Breast epithelium (tissue), 4 donors: Measurements from ENCODE around the gene RAD51C. TPM values are rescaled to one million over a fixed set of nuclear protein-coding genes. Genes with fewer than 3 reads are reported as not detected.
"Not testable (repeated sequence)": the region's sequence is repeated elsewhere in the genome, so short reads cannot be mapped to it uniquely, and the experiment has no call there.

Source experiments
- DNase-seq, 2 donors: peaks; one replicate each; pipeline ENCODE4 v3.0.0-alpha.2; 2019; ENCODE audit warnings: low spot score in 2 of 2
- H3K27ac ChIP-seq, 2 donors: fragments of 200-600 bp; sonication (generic) in 1 of 2; one replicate each; pipeline ENCODE4 v1.5.1; 2016 to 2019; ENCODE audit warnings: mild to moderate bottlenecking in 1 of 2
- H3K27me3 ChIP-seq, 2 donors: fragments of 200-600 bp; sonication (generic) in 1 of 2; one replicate each; pipeline versions ENCODE4 v1.5.1 to v1.6.0; 2017 to 2019; ENCODE audit warnings: control low read depth in 1 of 2, mild to moderate bottlenecking in 1 of 2
- H3K36me3 ChIP-seq: fragments of 200-600 bp; one replicate; pipeline ENCODE4 v1.5.1; 2019
- H3K4me1 ChIP-seq, 2 donors: fragments of 200-600 bp; sonication (generic); one replicate each; pipeline ENCODE4 v1.5.1; 2016 to 2019; ENCODE audit warnings: control low read depth in 1 of 2
- H3K4me3 ChIP-seq, 3 donors: fragments of 200-600 bp; sonication (generic); 1 replicate in 2 of 3; 2 replicates in 1 of 3; pipeline ENCODE4 v1.5.1; 2016 to 2019; ENCODE audit warnings: mild to moderate bottlenecking in 3 of 3, moderate library complexity in 2 of 3
- H3K9me3 ChIP-seq, 2 donors: fragments of 200-600 bp; sonication (generic) in 1 of 2; one replicate each; pipeline ENCODE4 v1.5.1; 2016 to 2019; ENCODE audit warnings: control low read depth in 1 of 2
- CTCF ChIP-seq, 3 donors: fragments of 450-650 bp; IDR thresholded peaks; one replicate each; pipeline ENCODE4 v1.5.1; 2016 to 2017; ENCODE audit warnings: antibody characterized with exemption in 3 of 3, mild to moderate bottlenecking in 3 of 3, moderate library complexity in 3 of 3
- POLR2A ChIP-seq: fragments of 450-650 bp; IDR thresholded peaks from one replicate; pipeline ENCODE4 v1.6.1; 2016; ENCODE audit warnings: antibody characterized with exemption, mild to moderate bottlenecking, moderate library complexity
- POLR2AphosphoS5 ChIP-seq, 3 donors: sonication (generic); formaldehyde crosslinking; IDR thresholded peaks; one replicate each; pipeline ENCODE4 v1.6.1; 2017; ENCODE audit warnings: antibody characterized with exemption in 3 of 3
- intact Hi-C: fragments of 100-400 bp; cut with DNase I; formaldehyde crosslinking; loops from one replicate; pipeline ENCODE4 v1.15.1; 2023; ENCODE audit warnings: low total_unique reads
- total RNA-seq, 3 donors: library from RNA; depleted of rRNA; stranded (reverse); fragments of >200 nt; gene quantifications; one replicate each; pipeline ENCODE4 v1.1.0, GENCODE V29; 2016

Gene RAD51C
- total RNA-seq, 3 donors from 2014 or later = 26.2 to 27.7 (median 27.5) TPM

DNA sequence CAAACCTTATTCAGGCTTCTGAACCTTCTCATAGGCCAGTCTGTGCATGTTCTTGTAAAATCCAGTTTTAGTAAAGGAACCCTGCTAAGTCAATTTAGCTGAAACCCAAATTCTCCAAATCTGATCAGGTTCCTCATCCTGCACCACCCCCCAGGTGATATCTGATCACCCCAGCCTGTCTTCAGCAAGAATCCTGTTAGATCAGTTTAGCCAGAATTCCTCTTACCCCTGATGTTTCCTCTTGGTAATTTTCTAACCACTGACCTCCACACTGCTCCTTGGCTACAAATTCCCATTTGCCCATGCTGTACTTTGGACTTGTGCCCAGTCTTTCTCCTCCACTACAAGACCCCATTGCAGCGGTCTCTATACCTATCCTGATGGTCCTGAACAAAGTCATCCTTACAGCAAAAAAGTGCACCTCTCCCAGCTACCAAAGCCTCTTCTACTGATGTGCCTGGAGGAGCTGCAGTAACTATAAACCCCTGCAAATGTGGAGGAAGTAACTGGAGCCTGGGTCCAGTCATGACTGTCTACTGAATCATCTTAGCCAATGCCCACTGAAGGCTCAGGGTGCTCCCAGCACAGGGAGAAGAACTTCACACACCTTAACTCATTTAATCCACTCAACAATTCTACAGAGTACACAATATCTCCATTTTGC, 24.3 kb upstream of the RAD51C start:
- Histone ChIP-seq H3K27ac (no peak overlapping the region), H3K4me3 (no peak overlapping the region), H3K27me3 (no peaks in the 10 kb centered on the region), H3K36me3 (no peaks in the 10 kb centered on the region), H3K9me3 (no peaks in the 10 kb centered on the region), H3K4me1 (no peaks in the 10 kb centered on the region)
- TF ChIP-seq CTCF (IDR thresholded peaks at IDR 0.05) (peak in 1 of 3 donors; percentile 4), POLR2A (no peak)
- intact Hi-C loops = no loop called here
- no peak for DNase-seq

DNA sequence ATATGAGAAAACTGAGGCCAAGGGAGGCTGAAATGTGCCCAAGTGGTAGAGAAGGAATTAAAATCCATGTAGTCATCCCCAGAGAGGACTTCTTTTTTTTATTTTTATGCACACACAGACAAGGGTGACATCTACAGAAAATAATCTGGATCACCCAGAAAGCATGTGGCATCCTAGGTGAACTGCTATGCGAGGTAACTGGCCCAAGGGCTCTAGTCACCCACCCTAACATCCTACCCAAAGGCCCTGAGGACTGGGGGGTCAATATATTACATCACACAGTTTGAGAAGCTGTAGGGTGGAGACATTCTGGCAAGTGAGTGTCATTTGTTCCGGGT, 23.8 kb upstream of the RAD51C start:
- Histone ChIP-seq H3K4me1 (no peaks in the 10 kb centered on the region), H3K9me3 (no peaks in the 10 kb centered on the region), H3K4me3 (no peak overlapping the region), H3K27me3 (no peaks in the 10 kb centered on the region), H3K27ac (no peak overlapping the region), H3K36me3 (no peaks in the 10 kb centered on the region)
- no peak for DNase-seq
- TF ChIP-seq POLR2AphosphoS5 (IDR thresholded peaks at IDR 0.05) = no peak
- no peak for TF ChIP-seq CTCF (IDR thresholded peaks at IDR 0.05)
- TF ChIP-seq POLR2A = no peak
- intact Hi-C loops = no loop called here

- no peak for DNase-seq
- no peak overlapping the region for H3K27ac ChIP-seq
- no peaks in the 10 kb centered on the region for H3K9me3 ChIP-seq
- H3K4me3 ChIP-seq = no peak overlapping the region
- H3K4me1 ChIP-seq = no peaks in the 10 kb centered on the region
- intact Hi-C loops = no loop called here
- TF ChIP-seq POLR2A (no peak), CTCF (IDR thresholded peaks at IDR 0.05) (no peak), POLR2AphosphoS5 (IDR thresholded peaks at IDR 0.05) (no peak)
- H3K27me3 ChIP-seq = no peaks in the 10 kb centered on the region
- H3K36me3 ChIP-seq = no peaks in the 10 kb centered on the region
Observed at GRCh38 chr17:58669853-58670252, 22.5 kb upstream of the RAD51C start.

DNA sequence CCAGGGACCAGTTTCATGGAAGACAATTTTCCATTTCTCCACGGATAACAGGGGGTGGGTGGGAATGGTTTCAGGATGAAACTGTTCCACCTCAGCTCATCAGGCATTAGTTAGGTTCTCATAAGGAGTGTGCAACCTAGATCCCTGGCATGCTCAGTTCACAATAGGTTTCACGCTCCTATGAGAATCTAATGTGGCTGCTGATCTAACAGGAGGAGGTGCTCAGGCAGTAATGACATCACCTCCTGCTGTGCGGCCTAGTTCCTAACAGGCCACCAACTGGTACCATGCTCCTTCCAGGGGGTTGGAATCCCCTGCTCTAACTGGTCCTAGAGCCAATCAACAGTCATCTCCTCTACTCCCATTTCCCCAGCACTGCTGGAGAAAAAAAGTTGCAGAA, 20.4 kb upstream of the RAD51C start:
- H3K4me3 ChIP-seq = no peak overlapping the region
- TF ChIP-seq POLR2A = no peak
- no peak for TF ChIP-seq POLR2AphosphoS5 (IDR thresholded peaks at IDR 0.05)
- no peak for TF ChIP-seq CTCF (IDR thresholded peaks at IDR 0.05)
- H3K9me3 ChIP-seq = no peaks in the 10 kb centered on the region
- H3K27me3 ChIP-seq = no peaks in the 10 kb centered on the region
- no peak overlapping the region for H3K27ac ChIP-seq
- no peaks in the 10 kb centered on the region for H3K4me1 ChIP-seq
- no peaks in the 10 kb centered on the region for H3K36me3 ChIP-seq
- intact Hi-C loops = no loop called here
- DNase-seq = no peak

DNA sequence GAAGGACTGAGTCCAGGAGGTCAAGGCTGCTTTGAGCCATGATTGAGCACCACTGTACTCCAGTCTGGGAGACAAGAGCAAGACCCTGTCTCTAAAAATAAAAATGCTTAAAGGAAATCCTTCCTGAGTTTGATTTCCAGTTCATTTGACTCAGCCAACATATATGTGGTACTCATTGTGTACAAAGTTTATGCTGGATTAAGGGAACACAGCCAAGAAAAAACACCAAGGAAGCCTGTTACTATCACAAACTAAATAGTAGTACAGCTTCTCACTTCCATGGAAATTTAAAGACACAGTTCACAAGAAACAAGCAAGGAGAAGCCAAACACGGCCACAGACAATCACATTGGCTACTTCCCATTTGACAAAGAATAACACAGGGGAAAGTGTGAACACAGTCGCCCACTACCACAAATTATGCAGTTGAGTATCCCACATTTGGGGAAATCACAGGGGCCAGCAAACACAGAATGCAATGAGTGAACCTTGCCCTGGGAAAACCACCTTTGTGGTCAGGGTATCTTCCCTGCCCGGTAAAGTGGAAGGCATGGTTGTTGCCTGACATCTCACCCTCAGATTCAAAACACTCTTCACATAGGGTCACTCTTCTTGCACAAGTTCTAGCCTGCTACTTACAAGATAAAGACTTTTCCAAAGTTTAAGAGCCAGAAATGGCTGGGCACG, 15.1 kb upstream of the RAD51C start:
- TF ChIP-seq POLR2A = no peak
- no peak for DNase-seq
- Histone ChIP-seq H3K27me3 (no peaks in the 10 kb centered on the region), H3K36me3 (no peaks in the 10 kb centered on the region), H3K27ac (no peak overlapping the region), H3K4me1 (no peaks in the 10 kb centered on the region), H3K9me3 (no peaks in the 10 kb centered on the region), H3K4me3 (no peak overlapping the region)
- intact Hi-C loops = no loop called here

DNA sequence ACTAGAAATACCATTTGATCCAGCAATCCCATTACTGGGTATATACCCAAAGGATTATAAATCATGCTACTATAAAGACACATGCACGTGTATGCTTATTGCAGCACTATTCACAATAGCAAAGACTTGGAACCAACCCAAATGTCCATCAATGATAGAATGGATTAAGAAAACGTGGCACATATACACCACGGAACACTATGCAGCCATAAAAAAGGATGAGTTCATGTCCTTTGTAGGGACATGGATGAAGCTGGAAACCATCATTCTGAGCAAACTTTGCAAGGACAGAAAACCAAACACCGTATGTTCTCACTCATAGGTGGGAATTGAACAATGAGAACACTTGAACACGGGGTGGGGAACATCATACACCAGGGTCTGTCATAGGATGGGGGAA, 14.1 kb upstream of the RAD51C start:
- H3K4me1 ChIP-seq, H3K4me3 ChIP-seq, DNase-seq, H3K9me3 ChIP-seq, H3K36me3 ChIP-seq, H3K27ac ChIP-seq, intact Hi-C loops, H3K27me3 ChIP-seq: not testable (repeated sequence)
